Fibroblast of gingiva (primary cell): Measurements from ENCODE around the gene PROCA1.
"Not testable (repeated sequence)": the region's sequence is repeated elsewhere in the genome, so short reads cannot be mapped to it uniquely, and the experiment has no call there.

Experiments
- DNase-seq: peaks from one replicate; pipeline ENCODE4 v3.0.0-alpha.2; 2011; ENCODE audit warnings: low read depth

PROCA1 gene

GRCh38 chr17:28667870-28668269, 43.8 kb downstream of the PROCA1 start:
- DNase-seq: peak; percentile 10

GRCh38 chr17:28665994-28666393, 45.7 kb downstream of the PROCA1 start:
- no peak for DNase-seq

- no peak for DNase-seq
Measured at GRCh38 chr17:28663723-28664122, 48.0 kb downstream of the PROCA1 start.

- DNase-seq: no peak
Measured at GRCh38 chr17:28662527-28662829, 49.2 kb downstream of the PROCA1 start.

- DNase-seq: peak; percentile 80
Measured at GRCh38 chr17:28661635-28662526, 49.8 kb downstream of the PROCA1 start, which contains the start of the genes SDF2 and SUPT6H. Gene SDF2, minus strand, starts transcription at chr17:28661906. Its CDS starts 30 bp downstream, at chr17:28661876. Gene SUPT6H, plus strand, starts transcription at chr17:28662205. Its CDS starts 11,197 bp downstream, at chr17:28673402.

GRCh38 chr17:28659497-28659881, 52.2 kb downstream of the PROCA1 start:
- not testable (repeated sequence) for DNase-seq

- DNase-seq: not testable (repeated sequence)
Measured at GRCh38 chr17:28658766-28659496, 52.8 kb downstream of the PROCA1 start.

GRCh38 chr17:28658342-28658741, 53.3 kb downstream of the PROCA1 start:
- DNase-seq: not testable (repeated sequence)

- no peak for DNase-seq
Measured at GRCh38 chr17:28657756-28658155, 53.9 kb downstream of the PROCA1 start.

- no peak for DNase-seq
Measured at GRCh38 chr17:28655160-28655559, 56.5 kb downstream of the PROCA1 start.
